MCF 10A (cell line): ENCODE measurements around the gene PTCHD1. TPM values are rescaled to one million over a fixed set of nuclear protein-coding genes. Genes with fewer than 3 reads are reported as not detected.

Source experiments
- BruUV-seq: library from RNA; stranded (reverse); fragments of 400-500 nt; replicated peaks from 2 replicates; lab custom pipeline; 2021; lab: Mats Ljungman, UMichigan
- CTCF ChIA-PET: fragments of 300-600 bp; sonication (Branson Sonifier 250); formaldehyde crosslinking; extraction: SDS; loops from one replicate; lab custom pipeline; 2021; ENCODE audit warnings: antibody characterized with exemption, inconsistent platforms; lab: Yijun Ruan, JAX
- POLR2A ChIA-PET: fragments of 300-600, 350-650 bp; sonication (Branson Sonifier 250); formaldehyde crosslinking; extraction: SDS; loops from one replicate; lab custom pipeline; 2020; ENCODE audit warnings: antibody characterized with exemption, inconsistent platforms; lab: Yijun Ruan, JAX
- DNase-seq: peaks from one replicate; pipeline ENCODE4 v3.0.0-alpha.2; 2018; ENCODE audit not compliant: unreplicated experiment
- H3K27ac Mint-ChIP-seq: one replicate; pipeline ENCODE4 v1.8.0; 2022; ENCODE audit warnings: mild to moderate bottlenecking, low read depth, mixed read lengths; ENCODE audit not compliant: unreplicated experiment
- H3K27me3 Mint-ChIP-seq: one replicate; pipeline ENCODE4 v1.8.0; 2022; ENCODE audit warnings: mixed read lengths; ENCODE audit not compliant: insufficient read depth, unreplicated experiment
- H3K36me3 Mint-ChIP-seq: one replicate; pipeline ENCODE4 v1.8.0; 2022; ENCODE audit warnings: mild to moderate bottlenecking, moderate library complexity, mixed read lengths; ENCODE audit not compliant: insufficient read depth, unreplicated experiment
- H3K4me1 Mint-ChIP-seq: one replicate; pipeline ENCODE4 v1.8.0; 2022; ENCODE audit warnings: mixed read lengths; ENCODE audit not compliant: insufficient read depth, unreplicated experiment
- H3K4me3 Mint-ChIP-seq: one replicate; pipeline ENCODE4 v1.8.0; 2022; ENCODE audit warnings: mild to moderate bottlenecking, moderate library complexity, mixed read lengths; ENCODE audit not compliant: unreplicated experiment
- H3K9me3 Mint-ChIP-seq: one replicate; pipeline ENCODE4 v1.8.0; 2022; ENCODE audit warnings: mixed read lengths; ENCODE audit not compliant: unreplicated experiment
- intact Hi-C: fragments of 100-400 bp; cut with micrococcal nuclease; formaldehyde crosslinking; loops from 2 replicates; pipeline ENCODE4 v1.14.1; 2022
- total RNA-seq: library from RNA; stranded (reverse); gene quantifications from 2 replicates; pipeline ENCODE4 v1.2.3, GENCODE V29; 2022
- TF ChIP-seq, protein P1 (sequence below): fragments of 200-600 bp; IDR thresholded peaks from one replicate; pipeline ENCODE4 v1.8.0; 2022; ENCODE audit warnings: antibody characterized with exemption, mild to moderate bottlenecking; ENCODE audit not compliant: unreplicated experiment

The PTCHD1 gene
- total RNA-seq, 1 experiment from 2014 or later = not detected

DNA sequence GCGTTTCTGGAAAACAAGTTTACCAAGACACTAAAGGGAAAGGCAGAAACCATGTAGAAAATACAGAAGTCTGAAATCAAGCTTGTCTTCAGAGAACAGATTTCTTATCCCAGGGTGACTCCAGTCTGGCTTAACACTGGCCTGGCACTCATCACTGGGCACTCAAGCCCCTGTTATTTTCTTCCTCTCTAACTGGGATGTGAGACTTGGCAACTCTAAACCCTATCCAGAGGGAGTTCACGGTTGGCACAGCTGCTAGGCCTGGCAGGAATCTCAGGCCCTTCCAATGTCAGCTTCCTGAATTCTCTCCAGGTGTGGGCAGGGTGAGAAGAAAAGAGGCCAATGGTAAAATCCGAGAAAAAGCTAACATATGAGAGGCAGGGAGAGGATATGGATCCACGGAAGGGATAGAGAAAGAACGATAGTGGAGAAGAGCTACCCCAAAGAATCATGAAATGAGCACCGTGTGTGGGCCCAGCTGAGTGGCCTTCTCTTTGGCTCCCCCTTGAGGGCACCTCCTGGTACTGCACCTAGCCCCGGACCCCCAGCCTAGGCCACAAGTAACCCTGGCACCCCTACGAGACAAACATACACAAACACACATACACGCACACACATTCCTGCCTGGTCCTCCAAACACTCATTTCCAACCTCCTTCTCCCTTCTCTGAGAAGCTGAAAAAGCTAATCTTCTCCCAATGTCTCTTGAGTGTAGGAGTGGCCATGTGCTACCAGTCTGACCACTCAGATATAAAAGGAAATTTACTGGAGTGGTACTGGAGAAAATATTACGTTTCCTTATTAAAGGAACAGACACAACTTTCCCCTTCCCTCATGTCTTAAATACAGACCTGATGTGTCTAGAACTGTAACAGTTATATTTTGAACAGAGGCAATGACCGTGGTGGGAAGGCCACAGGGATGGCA lies 16.6 kb upstream of the PTCHD1 start:
- TF ChIP-seq, protein P1, sequence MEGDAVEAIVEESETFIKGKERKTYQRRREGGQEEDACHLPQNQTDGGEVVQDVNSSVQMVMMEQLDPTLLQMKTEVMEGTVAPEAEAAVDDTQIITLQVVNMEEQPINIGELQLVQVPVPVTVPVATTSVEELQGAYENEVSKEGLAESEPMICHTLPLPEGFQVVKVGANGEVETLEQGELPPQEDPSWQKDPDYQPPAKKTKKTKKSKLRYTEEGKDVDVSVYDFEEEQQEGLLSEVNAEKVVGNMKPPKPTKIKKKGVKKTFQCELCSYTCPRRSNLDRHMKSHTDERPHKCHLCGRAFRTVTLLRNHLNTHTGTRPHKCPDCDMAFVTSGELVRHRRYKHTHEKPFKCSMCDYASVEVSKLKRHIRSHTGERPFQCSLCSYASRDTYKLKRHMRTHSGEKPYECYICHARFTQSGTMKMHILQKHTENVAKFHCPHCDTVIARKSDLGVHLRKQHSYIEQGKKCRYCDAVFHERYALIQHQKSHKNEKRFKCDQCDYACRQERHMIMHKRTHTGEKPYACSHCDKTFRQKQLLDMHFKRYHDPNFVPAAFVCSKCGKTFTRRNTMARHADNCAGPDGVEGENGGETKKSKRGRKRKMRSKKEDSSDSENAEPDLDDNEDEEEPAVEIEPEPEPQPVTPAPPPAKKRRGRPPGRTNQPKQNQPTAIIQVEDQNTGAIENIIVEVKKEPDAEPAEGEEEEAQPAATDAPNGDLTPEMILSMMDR = peak; percentile 94
- BruUV-seq = no TSS peak
- H3K4me1 Mint-ChIP-seq = no peaks in the 10 kb centered on the region
- intact Hi-C loops = loop anchor here (1.0 to 2.0 kb wide), 4 partner anchors 237 to 1333 kb away; no protein-coding TSS in a partner anchor
- H3K27me3 Mint-ChIP-seq = peaks cover 70% of the 10 kb centered on the region
- no peak overlapping the region for H3K4me3 Mint-ChIP-seq
- ChIA-PET POLR2A (no interaction called here), CTCF (interaction anchor here (0.5 to 1.7 kb wide), 23 partner anchors 8 to 1593 kb away, joined by 3 to 12 read pairs (median 3); no protein-coding TSS in a partner anchor)
- H3K36me3 Mint-ChIP-seq = no peaks in the 10 kb centered on the region
- peak; percentile 44 for DNase-seq
- H3K9me3 Mint-ChIP-seq = no peaks in the 10 kb centered on the region
- no peak overlapping the region for H3K27ac Mint-ChIP-seq

DNA sequence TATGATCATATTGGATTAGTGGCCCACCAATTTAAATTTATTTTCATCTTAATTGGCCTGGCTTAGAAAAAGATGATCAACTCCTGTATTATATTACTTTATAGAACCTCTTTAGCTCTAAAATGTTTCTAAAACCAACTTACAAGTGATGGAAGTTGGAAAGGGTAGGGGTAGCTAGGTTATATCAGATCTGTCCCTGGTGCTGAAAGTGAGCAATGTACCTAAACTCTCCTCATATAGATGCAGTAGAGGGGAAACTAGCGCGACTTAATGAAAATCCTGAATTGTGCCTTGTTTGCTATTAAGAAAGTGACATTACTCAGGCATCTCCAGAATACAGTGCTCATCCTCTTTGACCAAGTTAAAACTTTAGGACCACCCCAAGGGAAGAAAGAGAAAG lies 7.5 kb upstream of the PTCHD1 start:
- CTCF ChIA-PET = no interaction called here
- Mint-ChIP-seq H3K27me3 (peaks cover 97% of the 10 kb centered on the region), H3K4me1 (no peaks in the 10 kb centered on the region), H3K9me3 (no peaks in the 10 kb centered on the region), H3K4me3 (no peak overlapping the region), H3K36me3 (no peaks in the 10 kb centered on the region), H3K27ac (no peak overlapping the region)
- POLR2A ChIA-PET = no interaction called here
- intact Hi-C loops = no loop called here
- TF ChIP-seq, protein P1 = no peak
- BruUV-seq = no TSS peak
- DNase-seq = peak; percentile 14

DNA sequence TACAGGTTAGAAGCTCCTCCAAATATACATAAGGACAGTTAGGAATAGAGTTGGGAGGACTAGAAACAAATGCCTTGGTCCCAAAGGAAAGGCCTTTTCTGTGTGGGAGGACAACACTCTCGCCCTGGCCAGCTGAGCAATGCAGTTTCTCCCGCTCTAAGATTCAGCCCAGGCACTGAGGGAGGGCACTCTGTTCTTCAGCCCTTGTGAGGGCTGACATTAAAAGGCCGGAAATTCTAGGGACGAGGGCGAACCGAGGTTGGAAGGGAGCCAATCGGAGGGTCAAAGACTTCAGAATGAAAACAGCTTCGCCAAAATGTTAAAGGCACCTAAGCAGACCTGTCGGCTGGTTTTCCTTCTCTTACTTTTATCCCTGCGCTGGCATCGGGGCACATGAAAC lies 2.9 kb upstream of the PTCHD1 start:
- ChIA-PET POLR2A (no interaction called here), CTCF (no interaction called here)
- peaks cover 77% of the 10 kb centered on the region for H3K27me3 Mint-ChIP-seq
- no peaks in the 10 kb centered on the region for H3K4me1 Mint-ChIP-seq
- no peak overlapping the region for H3K4me3 Mint-ChIP-seq
- BruUV-seq = no TSS peak
- intact Hi-C loops = no loop called here
- H3K27ac Mint-ChIP-seq = no peak overlapping the region
- peaks cover 6% of the 10 kb centered on the region for H3K36me3 Mint-ChIP-seq
- TF ChIP-seq, protein P1 = no peak
- no peak for DNase-seq
- no peaks in the 10 kb centered on the region for H3K9me3 Mint-ChIP-seq

DNA sequence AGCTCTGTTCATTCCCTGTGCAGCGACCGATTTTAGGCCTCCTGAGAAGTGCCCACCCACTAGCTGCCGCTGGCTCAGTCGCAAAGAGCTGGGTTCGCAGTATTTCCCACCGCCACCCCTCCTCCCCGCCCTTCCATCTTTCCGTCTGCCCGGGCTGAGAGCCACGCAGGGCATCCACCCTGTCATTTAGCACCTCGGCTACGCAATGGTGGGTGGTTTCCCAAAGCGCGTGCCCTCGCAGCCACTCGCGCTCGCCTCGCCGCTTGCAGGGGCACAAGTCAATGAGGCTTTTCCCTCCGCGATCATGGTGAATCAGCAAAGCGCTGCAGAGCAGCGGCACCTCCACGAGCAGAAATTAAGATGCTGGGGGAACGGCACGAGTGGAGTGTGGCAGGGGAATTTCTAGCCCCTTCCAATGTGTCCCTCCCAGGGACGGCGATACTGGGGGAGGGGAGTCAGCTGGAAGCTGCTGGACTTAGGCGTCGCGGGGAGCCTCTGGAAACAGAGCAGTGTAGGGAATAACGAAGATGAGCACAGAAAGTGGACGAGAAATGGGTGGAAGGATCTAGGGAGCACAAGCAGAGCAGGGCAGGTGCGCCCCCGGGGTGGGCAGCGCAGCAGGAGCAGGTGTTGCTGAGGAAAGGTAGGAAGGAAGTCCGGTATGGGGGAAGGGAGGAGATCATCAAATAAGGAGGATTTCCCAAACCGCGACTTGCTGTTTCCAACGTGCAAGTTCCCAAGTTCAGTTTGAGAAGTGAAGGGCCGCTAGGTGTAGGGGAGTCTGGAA lies 2.4 kb upstream of the PTCHD1 start:
- no peak for DNase-seq
- TF ChIP-seq, protein P1 = no peak
- ChIA-PET CTCF (interaction anchor here (0.5 to 0.7 kb wide), 3 partner anchors 104 to 1197 kb away, joined by 3 read pairs; no protein-coding TSS in a partner anchor), POLR2A (no interaction called here)
- Mint-ChIP-seq H3K4me1 (no peaks in the 10 kb centered on the region), H3K9me3 (no peaks in the 10 kb centered on the region), H3K27ac (no peak overlapping the region), H3K27me3 (peaks cover 77% of the 10 kb centered on the region), H3K36me3 (peaks cover 6% of the 10 kb centered on the region), H3K4me3 (no peak overlapping the region)
- intact Hi-C loops = no loop called here
- no TSS peak for BruUV-seq
